Stimulated activated CD8-positive, alpha-beta memory T cell treated with anti-CD3 and anti-CD28 coated beads, Interleukin-7, amount 100 ng/mL, for 1 hour (primary cell): ENCODE results near the gene MET.
"Not testable (repeated sequence)": the region's sequence is repeated elsewhere in the genome, so short reads cannot be mapped to it uniquely, and the experiment has no call there.

Experiments
- DNase-seq, 2 donors: peaks; one replicate each; pipeline ENCODE4 v3.0.0-alpha.2; 2020; ENCODE audit warnings: low read depth in 2 of 2

MET gene

GRCh38 chr7:116697761-116698160 lies 25.8 kb downstream of the MET start:
- DNase-seq, result no peak

GRCh38 chr7:116698396-116698795 lies 26.4 kb downstream of the MET start:
- DNase-seq, result no peak

- DNase-seq, result no peak
These were observed 27.1 kb downstream of the MET start for GRCh38 chr7:116698930-116699721.

GRCh38 chr7:116699722-116700120 lies 27.7 kb downstream of the MET start:
- DNase-seq, result no peak

GRCh38 chr7:116702046-116702785 lies 30.2 kb downstream of the MET start:
- DNase-seq, result no peak

GRCh38 chr7:116704650-116705228 lies 32.7 kb downstream of the MET start:
- DNase-seq, result no peak

GRCh38 chr7:116705419-116705818 lies 33.4 kb downstream of the MET start:
- DNase-seq, result no peak

- DNase-seq, result no peak
These were observed 34.7 kb downstream of the MET start for GRCh38 chr7:116706668-116707126.

- no peak for DNase-seq
These were observed 35.3 kb downstream of the MET start for GRCh38 chr7:116707289-116707688.

- no peak for DNase-seq
These were observed 36.3 kb downstream of the MET start for GRCh38 chr7:116708248-116708647.

GRCh38 chr7:116708861-116709260 lies 36.9 kb downstream of the MET start:
- DNase-seq, result no peak

GRCh38 chr7:116709336-116709735 lies 37.3 kb downstream of the MET start:
- DNase-seq, result no peak

- DNase-seq, result no peak
These were observed 38.9 kb downstream of the MET start for GRCh38 chr7:116710764-116711452.

GRCh38 chr7:116711790-116712189 lies 39.8 kb downstream of the MET start:
- DNase-seq, result no peak

GRCh38 chr7:116713500-116713899 lies 41.5 kb downstream of the MET start:
- DNase-seq, result no peak

- DNase-seq, result no peak
These were observed 41.9 kb downstream of the MET start for GRCh38 chr7:116713918-116714317.

- no peak for DNase-seq
These were observed 43.1 kb downstream of the MET start for GRCh38 chr7:116715077-116715476.

GRCh38 chr7:116717137-116717536 lies 45.1 kb downstream of the MET start:
- DNase-seq, result no peak

GRCh38 chr7:116723959-116724529 lies 52.0 kb downstream of the MET start:
- DNase-seq, result not testable (repeated sequence)

- DNase-seq, result no peak
These were observed 52.7 kb downstream of the MET start for GRCh38 chr7:116724560-116725231.

- DNase-seq, result no peak
These were observed 54.2 kb downstream of the MET start for GRCh38 chr7:116726149-116726548.
